HCT116 (cell line): Measurements from ENCODE around the gene SULT1A1. TPM values are rescaled to one million over a fixed set of nuclear protein-coding genes. Genes with fewer than 3 reads are reported as not detected.
A peak's percentile ranks its signal among the peaks of the same experiment; 100 is the strongest.
"Not testable (repeated sequence)": the region's sequence is repeated elsewhere in the genome, so short reads cannot be mapped to it uniquely, and the experiment has no call there.

Experiments used
- ATAC-seq: fragments of 200-7000 bp; cut with Tn5 transposase; 2 replicates; pipeline ENCODE4 v1.9.1; 2020; ENCODE audit warnings: mild to moderate bottlenecking, moderate library complexity
- BruUV-seq: library from RNA; stranded (reverse); fragments of 400-500 nt; replicated peaks from 2 replicates; lab custom pipeline; 2021; lab: Mats Ljungman, UMichigan
- CTCF ChIA-PET: fragments of 300-600 bp; sonication (Branson Sonifier 250); formaldehyde crosslinking; loops from one replicate; lab custom pipeline; 2021; ENCODE audit warnings: antibody characterized with exemption; lab: Charles Lee
- POLR2A ChIA-PET: fragments of 300-600, 350-600 bp; sonication (Branson Sonifier 250); formaldehyde crosslinking; loops from one replicate; lab custom pipeline; 2021; ENCODE audit warnings: antibody characterized with exemption; lab: Charles Lee
- RAD21 ChIA-PET, 2 experiments: fragments of 300-600 bp; sonication (Branson Sonifier 250); formaldehyde crosslinking; loops; one replicate each; lab custom pipeline; 2023; ENCODE audit warnings: low total read pairs in 2 of 2; ENCODE audit not compliant: uncharacterized antibody in 2 of 2, unreplicated experiment in 2 of 2, low non-redundant PET in 1 of 2; lab: Charles Lee
- DNase-seq: peaks from one replicate; pipeline ENCODE4 v3.0.0-alpha.2; 2010; ENCODE audit warnings: low read depth, low spot score
- H2AFZ ChIP-seq: fragments of 200-600 bp; shearing (Covaris generic), sonication (generic); 2 replicates; pipeline ENCODE4 v1.6.1; 2017; ENCODE audit warnings: low read depth, mixed run types, mixed read lengths, antibody characterized with exemption, low read length; ENCODE audit not compliant: poor library complexity, severe bottlenecking
- H3K27ac ChIP-seq: 2 replicates; pipeline ENCODE4 v1.5.1; 2012; ENCODE audit warnings: low read depth, low read length
- H3K27me3 ChIP-seq: fragments of 200-600 bp; sonication (generic); 2 replicates; pipeline ENCODE4 v1.6.1; 2016; ENCODE audit warnings: mixed run types, low read length, mixed read lengths; ENCODE audit not compliant: insufficient read depth
- H3K36me3 ChIP-seq, 2 experiments: fragments of 200-500 bp in 1 of 2; fragments of 200-600 bp in 1 of 2; sonication (Bioruptor generic) in 1 of 2; sonication (generic) in 1 of 2; 2 replicates each; pipeline versions ENCODE4 v1.5.1 to v1.6.1; 2014 to 2016; ENCODE audit warnings: low read length in 2 of 2, inconsistent platforms in 1 of 2, mixed read lengths in 1 of 2, mixed run types in 1 of 2; ENCODE audit not compliant: insufficient read depth in 2 of 2, control insufficient read depth in 1 of 2
- H3K4me1 ChIP-seq, 2 experiments: fragments of 200-600 bp in 1 of 2; sonication (generic) in 1 of 2; 2 replicates each; pipeline versions ENCODE4 v1.5.1 to v1.6.1; 2012 to 2017; ENCODE audit warnings: low read length in 2 of 2, inconsistent platforms in 1 of 2, mild to moderate bottlenecking in 1 of 2, mixed read lengths in 1 of 2, mixed run types in 1 of 2, moderate library complexity in 1 of 2; ENCODE audit not compliant: insufficient read depth in 2 of 2, control insufficient read depth in 1 of 2
- H3K4me2 ChIP-seq: fragments of 200-600 bp; sonication (generic); 2 replicates; pipeline ENCODE4 v1.6.1; 2017; ENCODE audit warnings: mixed run types, low read length, mixed read lengths
- H3K4me3 ChIP-seq, 2 experiments: fragments of 200-600 bp in 1 of 2; sonication (generic) in 1 of 2; replicated peaks in 1 of 2; 2 replicates each; pipeline ENCODE4 v1.5.1; 2011 to 2016; ENCODE audit warnings: low read length in 2 of 2, control low read depth in 1 of 2, low read depth in 1 of 2, mild to moderate bottlenecking in 1 of 2, mixed read lengths in 1 of 2, mixed run types in 1 of 2
- H3K79me2 ChIP-seq: fragments of 200-600 bp; sonication (generic); 2 replicates; pipeline ENCODE4 v1.6.1; 2017; ENCODE audit warnings: mild to moderate bottlenecking, mixed run types, low read length, moderate library complexity, mixed read lengths; ENCODE audit not compliant: insufficient read depth
- H3K9ac ChIP-seq: fragments of 200-600 bp; sonication (generic); 2 replicates; pipeline ENCODE4 v1.6.1; 2016; ENCODE audit warnings: low read length, mixed read lengths
- H3K9me2 ChIP-seq: fragments of 200-600 bp; sonication (generic), shearing (Covaris generic); 2 replicates; pipeline ENCODE4 v1.6.1; 2017; ENCODE audit warnings: mixed run types, mild to moderate bottlenecking, moderate library complexity; ENCODE audit not compliant: insufficient read depth
- H3K9me3 ChIP-seq, 2 experiments: fragments of 200-500 bp in 1 of 2; fragments of 200-600 bp in 1 of 2; sonication (Bioruptor generic) in 1 of 2; sonication (generic) in 1 of 2; 2 replicates each; pipeline ENCODE4 v1.6.1; 2014 to 2017; ENCODE audit warnings: low read length in 2 of 2, mixed read lengths in 2 of 2, inconsistent platforms in 1 of 2, low read depth in 1 of 2, mild to moderate bottlenecking in 1 of 2, mixed run types in 1 of 2, moderate library complexity in 1 of 2; ENCODE audit not compliant: control insufficient read depth in 1 of 2, insufficient read depth in 1 of 2
- H4K20me1 ChIP-seq: fragments of 200-600 bp; sonication (generic), shearing (Covaris generic); 2 replicates; pipeline ENCODE4 v1.6.1; 2017; ENCODE audit warnings: mixed run types, mild to moderate bottlenecking, moderate library complexity; ENCODE audit not compliant: insufficient read depth
- RAD21 ChIP-seq: IDR thresholded peaks from 2 replicates; pipeline ENCODE4 v1.6.1; 2012; ENCODE audit warnings: low read depth, mild to moderate bottlenecking
- ZFX ChIP-seq: fragments of 450-650 bp; IDR thresholded peaks from 2 replicates; pipeline ENCODE4 v1.6.1; 2017
- ZNF274 ChIP-seq: fragments of 200-500 bp; sonication (Bioruptor generic); IDR thresholded peaks from 2 replicates; pipeline ENCODE4 v1.6.1; 2014; ENCODE audit warnings: mild to moderate bottlenecking, low read depth, low read length, inconsistent platforms
- intact Hi-C: fragments of 100-400 bp; cut with micrococcal nuclease; formaldehyde crosslinking; loops from 2 replicates; pipeline ENCODE4 v1.10.0; 2022
- total RNA-seq: library from RNA; stranded (reverse); gene quantifications from one replicate; pipeline ENCODE4 v1.2.1, GENCODE V29; 2021; ENCODE audit not compliant: unreplicated experiment

The SULT1A1 gene
- total RNA-seq, 1 experiment from 2014 or later: 23.1 TPM

DNA sequence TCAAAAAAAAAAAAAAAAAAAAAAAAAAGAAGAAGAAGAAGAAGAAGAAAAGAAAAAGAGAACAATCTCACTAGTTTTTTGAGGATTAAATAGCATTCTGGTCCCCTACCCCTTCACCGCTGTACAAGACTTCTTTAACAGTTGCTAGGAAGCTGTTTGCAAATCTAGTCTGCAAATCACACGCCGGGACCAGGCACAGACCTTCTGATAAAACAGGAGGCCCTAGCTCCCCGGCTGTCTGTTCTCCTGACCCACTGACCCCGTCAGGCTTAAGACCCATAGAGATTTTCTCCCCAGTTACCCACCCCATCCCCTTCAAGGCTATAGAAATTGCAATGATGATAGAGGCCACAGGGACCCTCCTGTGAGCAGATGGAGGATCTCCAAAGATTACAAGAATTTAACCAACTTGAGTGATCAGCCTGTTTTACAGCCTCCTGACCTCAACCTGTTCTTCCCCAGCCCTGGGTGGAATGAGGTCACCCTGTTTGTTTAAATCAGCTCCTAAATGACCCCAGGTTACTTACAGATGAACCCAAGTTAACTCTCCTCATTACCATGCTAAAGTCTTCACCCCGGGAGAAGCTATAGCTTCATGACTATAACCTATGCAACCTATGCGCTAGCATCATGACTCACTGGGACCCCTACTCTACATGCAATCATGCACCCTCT lies 11.8 kb upstream of the SULT1A1 start:
- Histone ChIP-seq H3K4me1 (no peaks in the 10 kb centered on the region), H3K27ac (no peak overlapping the region), H3K36me3 (no peaks in the 10 kb centered on the region), H2AFZ (no peak overlapping the region), H3K4me3 (no peak overlapping the region), H3K4me2 (0 out of 2 replicates have a peak overlapping the region, but pooled peaks have one; percentile 68), H3K9ac (no peak overlapping the region), H4K20me1 (no peaks in the 10 kb centered on the region), H3K9me3 (no peaks in the 10 kb centered on the region), H3K79me2 (no peaks in the 10 kb centered on the region), H3K27me3 (no peaks in the 10 kb centered on the region), H3K9me2 (no peaks in the 10 kb centered on the region)
- CTCF ChIA-PET: no interaction called here
- no peak for DNase-seq
- POLR2A ChIA-PET: no interaction called here
- intact Hi-C loops: no loop called here
- no peak for TF ChIP-seq RAD21
- no peak for TF ChIP-seq ZNF274
- TF ChIP-seq ZFX: no peak
- no peak for ATAC-seq
- BruUV-seq: no TSS peak
- RAD21 ChIA-PET: no interaction called here

DNA sequence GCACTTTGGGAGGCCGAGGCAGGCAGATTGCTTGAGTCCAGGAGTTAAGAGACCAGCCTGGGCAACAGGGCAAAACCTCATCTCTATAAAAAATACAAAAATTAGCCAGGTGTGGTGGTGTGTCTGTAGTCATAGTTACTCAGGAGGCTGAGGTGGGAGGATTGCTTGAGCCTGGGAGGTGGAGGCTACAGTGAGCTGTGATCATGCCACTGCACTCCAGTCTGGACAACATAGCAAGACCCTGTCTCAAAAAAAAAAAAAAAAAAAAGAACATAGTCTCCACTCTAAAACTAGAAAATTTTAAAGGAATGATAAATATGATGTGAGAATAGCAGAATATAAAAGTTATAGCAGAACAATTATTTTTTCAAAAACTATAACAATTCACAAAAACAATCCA lies 10.5 kb upstream of the SULT1A1 start:
- H3K4me2 ChIP-seq, RAD21 ChIA-PET, H3K9ac ChIP-seq, H4K20me1 ChIP-seq, H3K36me3 ChIP-seq, BruUV-seq, H3K9me3 ChIP-seq, DNase-seq, H2AFZ ChIP-seq, POLR2A ChIA-PET, H3K4me3 ChIP-seq, H3K4me1 ChIP-seq, H3K27ac ChIP-seq, H3K9me2 ChIP-seq, H3K79me2 ChIP-seq, ATAC-seq, H3K27me3 ChIP-seq, intact Hi-C loops, CTCF ChIA-PET: not testable (repeated sequence)
